ENCODE data around the gene ING5.

DNA sequence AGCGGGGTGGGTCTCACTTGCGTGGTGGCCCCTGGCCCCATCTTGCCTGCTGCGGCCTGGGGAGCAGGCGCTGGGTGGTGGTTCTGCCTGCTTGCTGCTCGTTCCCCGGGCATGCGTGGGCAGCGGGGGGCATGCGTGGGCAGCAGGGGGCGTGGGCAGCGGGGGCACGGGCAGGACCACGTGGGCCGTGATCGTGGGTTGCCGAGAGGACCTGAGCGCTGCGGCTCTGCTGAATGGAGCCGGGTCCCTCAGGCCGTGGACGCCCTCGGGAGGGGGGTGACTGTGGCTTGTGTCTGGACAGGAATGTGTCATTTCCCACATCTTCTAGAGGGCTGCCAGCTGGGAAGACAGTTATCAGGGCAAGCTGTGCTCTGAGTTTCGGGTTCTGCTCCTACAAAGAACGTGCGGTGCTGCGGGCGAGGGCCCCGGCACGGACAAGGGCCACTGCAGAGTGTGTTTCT lies 66.4 kb downstream of the ING5 start:
- TF ChIP-seq, protein P1, sequence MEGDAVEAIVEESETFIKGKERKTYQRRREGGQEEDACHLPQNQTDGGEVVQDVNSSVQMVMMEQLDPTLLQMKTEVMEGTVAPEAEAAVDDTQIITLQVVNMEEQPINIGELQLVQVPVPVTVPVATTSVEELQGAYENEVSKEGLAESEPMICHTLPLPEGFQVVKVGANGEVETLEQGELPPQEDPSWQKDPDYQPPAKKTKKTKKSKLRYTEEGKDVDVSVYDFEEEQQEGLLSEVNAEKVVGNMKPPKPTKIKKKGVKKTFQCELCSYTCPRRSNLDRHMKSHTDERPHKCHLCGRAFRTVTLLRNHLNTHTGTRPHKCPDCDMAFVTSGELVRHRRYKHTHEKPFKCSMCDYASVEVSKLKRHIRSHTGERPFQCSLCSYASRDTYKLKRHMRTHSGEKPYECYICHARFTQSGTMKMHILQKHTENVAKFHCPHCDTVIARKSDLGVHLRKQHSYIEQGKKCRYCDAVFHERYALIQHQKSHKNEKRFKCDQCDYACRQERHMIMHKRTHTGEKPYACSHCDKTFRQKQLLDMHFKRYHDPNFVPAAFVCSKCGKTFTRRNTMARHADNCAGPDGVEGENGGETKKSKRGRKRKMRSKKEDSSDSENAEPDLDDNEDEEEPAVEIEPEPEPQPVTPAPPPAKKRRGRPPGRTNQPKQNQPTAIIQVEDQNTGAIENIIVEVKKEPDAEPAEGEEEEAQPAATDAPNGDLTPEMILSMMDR (IDR thresholded peaks at IDR 0.05; ENCODE audit: insufficient read depth, low read length, poor library complexity, severe bottlenecking), result no peak
- no peak for TF ChIP-seq EZH2phosphoT487 (conservative IDR thresholded peaks at IDR 0.05; ENCODE audit: low read length)
